ENCODE measurements around the gene FCAMR. TPM values are rescaled to one million over a fixed set of nuclear protein-coding genes. Genes with fewer than 3 reads are reported as not detected.

The FCAMR gene
- total RNA-seq, 4 donors from 2014 or later, result 0.85 to 1.5 (median 0.88) TPM; not detected in 1

- Histone ChIP-seq H3K27me3 (no peaks in the 10 kb centered on the region), H3K36me3 (no peaks in the 10 kb centered on the region), H3K4me3 (no peak overlapping the region), H3K27ac (peak overlapping the region in 1 of 4 donors; percentile 64), H3K4me1 (peaks cover 0 to 21% (median 2%) of the 10 kb centered on the region in 4 donors), H3K9me3 (no peaks in the 10 kb centered on the region)
- TF ChIP-seq CTCF (IDR thresholded peaks at IDR 0.05) (no peak), POLR2A (IDR thresholded peaks at IDR 0.05) (no peak)
- DNase-seq, result no peak
These were observed 7.0 kb downstream of the FCAMR start for GRCh38 chr1:206963119-206963712.

GRCh38 chr1:206962272-206962671, 8.0 kb downstream of the FCAMR start:
- no peak for TF ChIP-seq POLR2A (IDR thresholded peaks at IDR 0.05)
- no peak for TF ChIP-seq CTCF (IDR thresholded peaks at IDR 0.05)
- H3K36me3 ChIP-seq, result no peaks in the 10 kb centered on the region
- no peak for DNase-seq
- no peaks in the 10 kb centered on the region for H3K27me3 ChIP-seq
- H3K4me1 ChIP-seq, result peaks cover 0 to 12% (median under 1%) of the 10 kb centered on the region in 4 donors
- H3K27ac ChIP-seq, result peak overlapping the region in 1 of 4 donors; percentile 64
- H3K4me3 ChIP-seq, result no peak overlapping the region
- no peaks in the 10 kb centered on the region for H3K9me3 ChIP-seq

- Histone ChIP-seq H3K4me3 (no peak overlapping the region), H3K4me1 (peaks cover 0 to 6% (median 0%) of the 10 kb centered on the region in 4 donors), H3K9me3 (no peaks in the 10 kb centered on the region), H3K27me3 (no peaks in the 10 kb centered on the region), H3K27ac (no peak overlapping the region), H3K36me3 (no peaks in the 10 kb centered on the region)
- DNase-seq, result no peak
- TF ChIP-seq POLR2A (IDR thresholded peaks at IDR 0.05) (no peak), CTCF (IDR thresholded peaks at IDR 0.05) (no peak)
These were observed 8.6 kb downstream of the FCAMR start for GRCh38 chr1:206961668-206962067.

- DNase-seq, result no peak
- Histone ChIP-seq H3K4me1 (peaks cover 0 to 8% (median 0%) of the 10 kb centered on the region in 4 donors), H3K9me3 (no peaks in the 10 kb centered on the region), H3K27me3 (no peaks in the 10 kb centered on the region), H3K36me3 (no peaks in the 10 kb centered on the region), H3K27ac (no peak overlapping the region), H3K4me3 (no peak overlapping the region)
- TF ChIP-seq CTCF (IDR thresholded peaks at IDR 0.05), result no peak
- no peak for TF ChIP-seq POLR2A (IDR thresholded peaks at IDR 0.05)
These were observed 9.4 kb downstream of the FCAMR start for GRCh38 chr1:206960676-206961386.

- no peaks in the 10 kb centered on the region for H3K9me3 ChIP-seq
- TF ChIP-seq POLR2A (IDR thresholded peaks at IDR 0.05), result no peak
- TF ChIP-seq CTCF (IDR thresholded peaks at IDR 0.05), result no peak
- no peaks in the 10 kb centered on the region for H3K36me3 ChIP-seq
- no peak overlapping the region for H3K4me3 ChIP-seq
- DNase-seq, result peak in 1 of 3 donors; percentile 63
- H3K27me3 ChIP-seq, result no peaks in the 10 kb centered on the region
- H3K4me1 ChIP-seq, result peaks cover 0 to 30% (median 3%) of the 10 kb centered on the region in 4 donors
- H3K27ac ChIP-seq, result no peak overlapping the region
These were observed 12.1 kb downstream of the FCAMR start for GRCh38 chr1:206958144-206958543.

All from Peyer's patch (tissue), 4 donors.